Ishikawa (cell line): Measurements from ENCODE around the gene TSR2.

Experiments used
- CEBPB ChIP-seq: IDR thresholded peaks from 2 replicates; pipeline ENCODE4 v1.6.1; 2012
- CREB1 ChIP-seq: IDR thresholded peaks from 2 replicates; pipeline ENCODE4 v1.6.1; 2012; ENCODE audit warnings: low read depth
- EGR1 ChIP-seq: IDR thresholded peaks from 2 replicates; pipeline ENCODE4 v1.6.1; 2012
- EP300 ChIP-seq: IDR thresholded peaks from 2 replicates; pipeline ENCODE4 v1.6.1; 2012; ENCODE audit warnings: borderline replicate concordance
- FOXM1 ChIP-seq: IDR thresholded peaks from 2 replicates; pipeline ENCODE4 v1.6.1; 2012; ENCODE audit warnings: low read depth, borderline replicate concordance
- NFIC ChIP-seq: IDR thresholded peaks from 2 replicates; pipeline ENCODE4 v1.6.1; 2012
- RAD21 ChIP-seq: IDR thresholded peaks from 2 replicates; pipeline ENCODE4 v1.6.1; 2012; ENCODE audit warnings: low read depth
- TAF1 ChIP-seq: IDR thresholded peaks from 2 replicates; pipeline ENCODE4 v1.6.1; 2012; ENCODE audit warnings: low read depth, mild to moderate bottlenecking
- TCF12 ChIP-seq: IDR thresholded peaks from 2 replicates; pipeline ENCODE4 v1.6.1; 2012; ENCODE audit warnings: low read depth
- TEAD4 ChIP-seq: IDR thresholded peaks from 2 replicates; pipeline ENCODE4 v1.6.1; 2012
- YY1 ChIP-seq: IDR thresholded peaks from 2 replicates; pipeline ENCODE4 v1.6.1; 2012; ENCODE audit warnings: low read depth
- ZBTB7A ChIP-seq: IDR thresholded peaks from 2 replicates; pipeline ENCODE4 v1.6.1; 2012; ENCODE audit warnings: low read depth
- TF ChIP-seq, protein P1 (sequence below): IDR thresholded peaks from 2 replicates; pipeline ENCODE4 v1.6.1; 2012; ENCODE audit warnings: low read depth, mild to moderate bottlenecking
- TF ChIP-seq, protein P2 (sequence below): IDR thresholded peaks from 2 replicates; pipeline ENCODE4 v1.6.1; 2012
- TF ChIP-seq, protein P3 (sequence below): IDR thresholded peaks from 2 replicates; pipeline ENCODE4 v1.6.1; 2012

Gene TSR2

DNA sequence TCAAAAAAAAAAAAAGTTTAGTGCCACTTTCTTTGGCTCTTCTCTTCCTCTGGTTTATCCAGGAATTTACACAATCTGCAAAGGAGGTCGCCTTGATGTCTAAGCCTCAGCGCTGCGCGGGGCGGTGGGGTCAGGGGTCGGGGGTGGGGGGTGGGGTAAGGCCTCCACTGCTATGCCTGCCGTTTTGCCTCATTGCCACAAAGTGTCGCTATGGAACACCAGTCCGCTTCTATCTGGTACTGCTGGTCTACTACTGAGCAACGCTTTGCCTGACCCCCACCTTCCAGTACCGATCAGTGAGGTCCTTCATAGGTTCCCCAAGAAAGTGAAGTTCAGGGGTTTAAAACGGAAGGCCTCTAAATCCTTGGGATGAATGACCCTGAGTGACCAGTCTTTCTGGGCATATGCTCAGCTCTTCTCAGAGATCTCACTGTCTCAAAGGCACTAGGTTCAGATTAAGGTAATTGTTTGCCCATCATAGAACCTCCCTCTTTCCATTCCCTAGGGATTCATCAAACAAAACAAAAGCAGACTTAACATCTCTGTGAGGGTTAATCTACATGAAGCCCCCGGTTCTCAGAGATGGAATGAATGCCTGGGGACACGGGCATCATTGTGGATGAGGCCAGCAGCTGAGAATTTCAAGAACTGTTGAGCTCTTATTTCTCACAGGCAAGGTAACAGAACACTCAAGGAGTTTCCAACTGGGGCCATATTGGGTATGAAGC is 16.9 kb upstream of the TSR2 start:
- no peak for TF ChIP-seq CEBPB
- no peak for TF ChIP-seq EP300
- TF ChIP-seq TCF12, result no peak
- TF ChIP-seq, protein P1, sequence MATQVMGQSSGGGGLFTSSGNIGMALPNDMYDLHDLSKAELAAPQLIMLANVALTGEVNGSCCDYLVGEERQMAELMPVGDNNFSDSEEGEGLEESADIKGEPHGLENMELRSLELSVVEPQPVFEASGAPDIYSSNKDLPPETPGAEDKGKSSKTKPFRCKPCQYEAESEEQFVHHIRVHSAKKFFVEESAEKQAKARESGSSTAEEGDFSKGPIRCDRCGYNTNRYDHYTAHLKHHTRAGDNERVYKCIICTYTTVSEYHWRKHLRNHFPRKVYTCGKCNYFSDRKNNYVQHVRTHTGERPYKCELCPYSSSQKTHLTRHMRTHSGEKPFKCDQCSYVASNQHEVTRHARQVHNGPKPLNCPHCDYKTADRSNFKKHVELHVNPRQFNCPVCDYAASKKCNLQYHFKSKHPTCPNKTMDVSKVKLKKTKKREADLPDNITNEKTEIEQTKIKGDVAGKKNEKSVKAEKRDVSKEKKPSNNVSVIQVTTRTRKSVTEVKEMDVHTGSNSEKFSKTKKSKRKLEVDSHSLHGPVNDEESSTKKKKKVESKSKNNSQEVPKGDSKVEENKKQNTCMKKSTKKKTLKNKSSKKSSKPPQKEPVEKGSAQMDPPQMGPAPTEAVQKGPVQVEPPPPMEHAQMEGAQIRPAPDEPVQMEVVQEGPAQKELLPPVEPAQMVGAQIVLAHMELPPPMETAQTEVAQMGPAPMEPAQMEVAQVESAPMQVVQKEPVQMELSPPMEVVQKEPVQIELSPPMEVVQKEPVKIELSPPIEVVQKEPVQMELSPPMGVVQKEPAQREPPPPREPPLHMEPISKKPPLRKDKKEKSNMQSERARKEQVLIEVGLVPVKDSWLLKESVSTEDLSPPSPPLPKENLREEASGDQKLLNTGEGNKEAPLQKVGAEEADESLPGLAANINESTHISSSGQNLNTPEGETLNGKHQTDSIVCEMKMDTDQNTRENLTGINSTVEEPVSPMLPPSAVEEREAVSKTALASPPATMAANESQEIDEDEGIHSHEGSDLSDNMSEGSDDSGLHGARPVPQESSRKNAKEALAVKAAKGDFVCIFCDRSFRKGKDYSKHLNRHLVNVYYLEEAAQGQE, result no peak
- TF ChIP-seq CREB1, result no peak
- TF ChIP-seq EGR1, result no peak
- TF ChIP-seq TEAD4, result no peak
- no peak for TF ChIP-seq FOXM1
- TF ChIP-seq TAF1, result no peak
- TF ChIP-seq YY1, result no peak
- TF ChIP-seq NFIC, result no peak
- TF ChIP-seq RAD21, result no peak
- TF ChIP-seq ZBTB7A, result no peak
- TF ChIP-seq, protein P2, sequence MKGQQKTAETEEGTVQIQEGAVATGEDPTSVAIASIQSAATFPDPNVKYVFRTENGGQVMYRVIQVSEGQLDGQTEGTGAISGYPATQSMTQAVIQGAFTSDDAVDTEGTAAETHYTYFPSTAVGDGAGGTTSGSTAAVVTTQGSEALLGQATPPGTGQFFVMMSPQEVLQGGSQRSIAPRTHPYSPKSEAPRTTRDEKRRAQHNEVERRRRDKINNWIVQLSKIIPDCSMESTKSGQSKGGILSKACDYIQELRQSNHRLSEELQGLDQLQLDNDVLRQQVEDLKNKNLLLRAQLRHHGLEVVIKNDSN, result no peak
- TF ChIP-seq, protein P3, sequence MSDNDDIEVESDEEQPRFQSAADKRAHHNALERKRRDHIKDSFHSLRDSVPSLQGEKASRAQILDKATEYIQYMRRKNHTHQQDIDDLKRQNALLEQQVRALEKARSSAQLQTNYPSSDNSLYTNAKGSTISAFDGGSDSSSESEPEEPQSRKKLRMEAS, result no peak

DNA sequence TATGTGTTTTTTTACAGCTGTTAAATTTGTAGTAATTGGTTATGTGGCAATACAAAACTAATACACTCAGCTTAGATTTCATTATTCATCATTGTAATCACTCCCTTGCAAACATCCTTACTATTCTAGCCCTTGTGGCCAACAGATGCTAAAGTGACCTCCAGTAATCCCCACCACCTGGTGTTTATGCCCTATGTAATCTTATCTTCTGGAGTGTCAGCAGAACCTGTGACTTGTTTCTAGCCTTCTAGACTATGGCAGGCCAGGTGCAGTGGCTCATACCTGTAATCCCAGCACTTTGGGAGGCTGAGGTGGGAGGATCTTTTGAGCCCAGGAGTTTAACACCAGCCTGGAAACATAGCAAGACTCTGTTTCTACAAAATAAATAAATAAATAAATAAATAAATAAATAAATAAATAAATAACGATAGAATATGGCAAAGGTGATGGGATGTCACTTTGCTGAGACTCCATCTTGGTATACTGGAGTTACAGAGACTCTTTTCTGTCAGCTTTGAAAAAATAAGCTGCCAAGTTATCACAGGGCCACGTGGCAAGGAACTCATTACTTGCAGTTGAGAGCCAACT is 12.3 kb upstream of the TSR2 start:
- TF ChIP-seq, protein P2, result no peak
- TF ChIP-seq CREB1, result no peak
- TF ChIP-seq YY1, result no peak
- TF ChIP-seq ZBTB7A, result no peak
- no peak for TF ChIP-seq RAD21
- no peak for TF ChIP-seq EP300
- no peak for TF ChIP-seq FOXM1
- TF ChIP-seq TCF12, result no peak
- TF ChIP-seq NFIC, result no peak
- TF ChIP-seq, protein P3, result no peak
- no peak for TF ChIP-seq TAF1
- TF ChIP-seq EGR1, result no peak
- TF ChIP-seq CEBPB, result no peak
- no peak for TF ChIP-seq TEAD4
- TF ChIP-seq, protein P1, result no peak

DNA sequence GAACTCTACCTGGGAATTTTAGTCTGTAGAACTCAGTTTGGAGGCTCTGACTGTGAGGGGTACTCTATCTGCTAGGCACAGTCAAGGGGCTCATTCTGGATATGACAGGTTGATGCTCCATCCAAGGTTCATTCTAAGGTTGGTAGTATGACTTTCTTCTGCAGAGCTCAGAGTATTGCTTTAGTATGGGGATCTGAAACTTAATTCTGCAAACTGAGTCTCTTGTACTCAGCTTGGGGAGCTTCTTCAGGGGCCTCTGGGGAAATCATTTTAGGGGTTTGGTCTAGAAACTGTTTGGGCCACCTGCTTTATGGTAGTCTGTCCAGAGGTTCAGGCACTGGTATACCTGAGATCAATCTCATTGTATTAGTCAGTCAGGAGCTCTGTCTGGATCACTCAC is 9.7 kb upstream of the TSR2 start:
- TF ChIP-seq RAD21 (no peak), CREB1 (no peak), EGR1 (no peak), CEBPB (no peak), TAF1 (no peak), TEAD4 (no peak), YY1 (no peak), TCF12 (no peak), ZBTB7A (no peak)
- TF ChIP-seq, protein P1, result no peak
- TF ChIP-seq, protein P3, result no peak

DNA sequence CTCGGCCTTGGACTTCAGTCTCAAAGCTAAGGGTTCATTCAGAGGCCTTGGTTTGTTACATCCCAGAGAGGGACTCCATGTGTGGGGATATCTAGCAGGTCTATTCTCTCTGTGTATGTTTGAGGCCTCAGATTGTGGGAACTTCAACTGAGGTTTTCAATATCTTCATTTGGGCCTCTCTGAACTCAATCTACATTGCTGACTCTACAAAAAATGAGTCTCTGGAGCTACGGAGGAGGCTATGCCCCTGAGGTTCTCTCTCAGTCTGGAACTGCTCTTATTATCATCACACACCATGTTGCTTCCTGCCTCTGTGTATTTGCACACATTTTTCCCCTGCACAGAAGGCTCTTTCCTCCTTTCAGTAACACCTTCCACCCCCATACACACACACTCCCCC is 5.1 kb upstream of the TSR2 start:
- TF ChIP-seq TEAD4 (no peak), RAD21 (no peak), ZBTB7A (no peak), TAF1 (no peak), YY1 (no peak), TCF12 (no peak), FOXM1 (no peak), EGR1 (no peak), EP300 (no peak), CREB1 (no peak), NFIC (no peak), CEBPB (no peak)
- TF ChIP-seq, protein P1, result no peak
